ENCODE results near the gene PSMD9. TPM values are rescaled to one million over a fixed set of nuclear protein-coding genes. Genes with fewer than 3 reads are reported as not detected.
A peak's percentile ranks its signal among the peaks of the same experiment; 100 is the strongest.
"Not testable (repeated sequence)": the region's sequence is repeated elsewhere in the genome, so short reads cannot be mapped to it uniquely, and the experiment has no call there.

The PSMD9 gene
- total RNA-seq, 2 experiments from 2014 or later, result 50.8 to 57.9 TPM

- POLR2A ChIA-PET, result interaction anchor here (0.6 to 2.5 kb wide), 5 partner anchors 77 to 364 kb away, joined by 7 to 16 read pairs (median 12); partner anchors contain the start of gene RHOF
- H3K36me3 Mint-ChIP-seq, result peaks cover 3% of the 10 kb centered on the region
- H3K9me3 Mint-ChIP-seq, result no peaks in the 10 kb centered on the region
- peaks cover 5% of the 10 kb centered on the region for H3K27me3 Mint-ChIP-seq
- H3K27ac Mint-ChIP-seq, result peak overlapping the region; percentile 100
- DNase-seq (no peak), ATAC-seq (ENCODE audit: low read depth) (no peak)
- peak overlapping the region; percentile 100 for H3K4me3 Mint-ChIP-seq
- peaks cover 36% of the 10 kb centered on the region for H3K4me1 Mint-ChIP-seq
These were observed 659 bp downstream of the PSMD9 start for GRCh38 chr12:121889274-121889624.

- peak overlapping the region; percentile 100 for H3K4me3 Mint-ChIP-seq
- POLR2A ChIA-PET, result interaction anchor here (0.6 to 2.5 kb wide), 4 partner anchors 77 to 364 kb away, joined by 7 to 16 read pairs (median 10); partner anchors contain the start of gene RHOF
- H3K4me1 Mint-ChIP-seq, result peaks cover 39% of the 10 kb centered on the region
- not testable (repeated sequence) for H3K9me3 Mint-ChIP-seq; ATAC-seq (ENCODE audit: low read depth); DNase-seq; H3K36me3 Mint-ChIP-seq; H3K27me3 Mint-ChIP-seq
- peak overlapping the region; percentile 100 for H3K27ac Mint-ChIP-seq
These were observed 1.1 kb downstream of the PSMD9 start for GRCh38 chr12:121889661-121890060.

- H3K27ac Mint-ChIP-seq, result peak overlapping the region; percentile 21
- H3K36me3 Mint-ChIP-seq, result peaks cover 9% of the 10 kb centered on the region
- H3K4me3 Mint-ChIP-seq, result no peak overlapping the region
- DNase-seq, result no peak
- no peak for ATAC-seq (ENCODE audit: low read depth)
- H3K27me3 Mint-ChIP-seq, result no peaks in the 10 kb centered on the region
- no peaks in the 10 kb centered on the region for H3K9me3 Mint-ChIP-seq
- POLR2A ChIA-PET, result interaction anchor here (0.6 to 1.4 kb wide), 4 partner anchors 30 to 99 kb away, joined by 3 to 8 read pairs (median 6); no protein-coding TSS in a partner anchor
- H3K4me1 Mint-ChIP-seq, result peaks cover 39% of the 10 kb centered on the region
These were observed 4.3 kb downstream of the PSMD9 start for GRCh38 chr12:121892673-121893561.

GRCh38 chr12:121893961-121894460 lies 5.4 kb downstream of the PSMD9 start:
- no peak for DNase-seq
- H3K4me3 Mint-ChIP-seq, result peak overlapping the region; percentile 52

GRCh38 chr12:121894633-121895032 lies 6.0 kb downstream of the PSMD9 start:
- POLR2A ChIA-PET, result interaction anchor here (1.4 kb wide), 1 partner anchor 100 kb away, joined by 8 read pairs; no protein-coding TSS in a partner anchor
- DNase-seq, result no peak
- H3K27ac Mint-ChIP-seq, result peak overlapping the region; percentile 74
- no peak overlapping the region for H3K4me3 Mint-ChIP-seq
- H3K27me3 Mint-ChIP-seq, result no peaks in the 10 kb centered on the region
- peaks cover 29% of the 10 kb centered on the region for H3K4me1 Mint-ChIP-seq
- H3K36me3 Mint-ChIP-seq, result peaks cover 8% of the 10 kb centered on the region
- no peaks in the 10 kb centered on the region for H3K9me3 Mint-ChIP-seq
- ATAC-seq (ENCODE audit: low read depth), result peak; percentile 38

More at GRCh38 chr12:121893961-121894460, 5.4 kb downstream of the PSMD9 start:
- Mint-ChIP-seq H3K4me1 (peaks cover 33% of the 10 kb centered on the region), H3K27me3 (no peaks in the 10 kb centered on the region), H3K36me3 (peaks cover 8% of the 10 kb centered on the region), H3K9me3 (no peaks in the 10 kb centered on the region), H3K27ac (peak overlapping the region; percentile 75)
- POLR2A ChIA-PET, result interaction anchor here (0.6 to 1.4 kb wide), 4 partner anchors 31 to 100 kb away, joined by 3 to 8 read pairs (median 6); no protein-coding TSS in a partner anchor
- peak; percentile 19 for ATAC-seq (ENCODE audit: low read depth)

- DNase-seq, result no peak
- Mint-ChIP-seq H3K27ac (no peak overlapping the region), H3K27me3 (no peaks in the 10 kb centered on the region), H3K9me3 (no peaks in the 10 kb centered on the region), H3K4me1 (peaks cover 14% of the 10 kb centered on the region), H3K36me3 (peaks cover 16% of the 10 kb centered on the region), H3K4me3 (no peak overlapping the region)
- POLR2A ChIA-PET, result no interaction called here
- no peak for ATAC-seq (ENCODE audit: low read depth)
These were observed 9.7 kb downstream of the PSMD9 start for GRCh38 chr12:121898287-121898686.

GRCh38 chr12:121899590-121899989 lies 11.0 kb downstream of the PSMD9 start:
- no peak overlapping the region for H3K4me3 Mint-ChIP-seq
- H3K27ac Mint-ChIP-seq, result no peak overlapping the region
- no peaks in the 10 kb centered on the region for H3K27me3 Mint-ChIP-seq
- peaks cover 20% of the 10 kb centered on the region for H3K36me3 Mint-ChIP-seq
- no peaks in the 10 kb centered on the region for H3K9me3 Mint-ChIP-seq
- no peak for ATAC-seq (ENCODE audit: low read depth)
- POLR2A ChIA-PET, result interaction anchor here (1.5 kb wide), 1 partner anchor 11 kb away, joined by 3 read pairs; no protein-coding TSS in a partner anchor
- peaks cover 2% of the 10 kb centered on the region for H3K4me1 Mint-ChIP-seq
- DNase-seq, result no peak

GRCh38 chr12:121903202-121903601 lies 14.6 kb downstream of the PSMD9 start:
- Mint-ChIP-seq H3K27ac (no peak overlapping the region), H3K36me3 (peaks cover 23% of the 10 kb centered on the region), H3K27me3 (no peaks in the 10 kb centered on the region), H3K4me1 (no peaks in the 10 kb centered on the region), H3K9me3 (no peaks in the 10 kb centered on the region), H3K4me3 (no peak overlapping the region)
- DNase-seq, result no peak
- no peak for ATAC-seq (ENCODE audit: low read depth)
- POLR2A ChIA-PET, result no interaction called here

- Mint-ChIP-seq H3K36me3 (peaks cover 37% of the 10 kb centered on the region), H3K27ac (no peak overlapping the region)
- ATAC-seq (ENCODE audit: low read depth), result no peak
These were observed 17.2 kb downstream of the PSMD9 start for GRCh38 chr12:121905746-121906145.

GRCh38 chr12:121908702-121909101 lies 20.1 kb downstream of the PSMD9 start:
- peaks cover 30% of the 10 kb centered on the region for H3K36me3 Mint-ChIP-seq
- peak overlapping the region; percentile 19 for H3K27ac Mint-ChIP-seq
- DNase-seq (no peak), ATAC-seq (ENCODE audit: low read depth) (no peak)
- H3K9me3 Mint-ChIP-seq, result no peaks in the 10 kb centered on the region
- H3K4me1 Mint-ChIP-seq, result peaks cover 11% of the 10 kb centered on the region
- no peaks in the 10 kb centered on the region for H3K27me3 Mint-ChIP-seq
- POLR2A ChIA-PET, result interaction anchor here (1.2 kb wide), 1 partner anchor 21 kb away, joined by 3 read pairs; the partner anchor contains the start of gene PSMD9
- H3K4me3 Mint-ChIP-seq, result no peak overlapping the region

More at GRCh38 chr12:121905746-121906145, 17.2 kb downstream of the PSMD9 start:
- Mint-ChIP-seq H3K9me3 (no peaks in the 10 kb centered on the region), H3K27me3 (no peaks in the 10 kb centered on the region), H3K4me1 (peaks cover 7% of the 10 kb centered on the region), H3K4me3 (no peak overlapping the region)
- POLR2A ChIA-PET, result no interaction called here
- no peak for DNase-seq

GRCh38 chr12:121911824-121912585 lies 23.4 kb downstream of the PSMD9 start:
- Mint-ChIP-seq H3K4me1 (peaks cover 12% of the 10 kb centered on the region), H3K36me3 (peaks cover 22% of the 10 kb centered on the region), H3K4me3 (peak overlapping the region; percentile 7), H3K27ac (peak overlapping the region; percentile 59), H3K27me3 (no peaks in the 10 kb centered on the region), H3K9me3 (no peaks in the 10 kb centered on the region)
- ATAC-seq (ENCODE audit: low read depth) (peak; percentile 19), DNase-seq (no peak)
- POLR2A ChIA-PET, result no interaction called here

GRCh38 chr12:121915841-121916321 lies 27.3 kb downstream of the PSMD9 start:
- no peak overlapping the region for H3K27ac Mint-ChIP-seq
- no peak for DNase-seq
- peaks cover 6% of the 10 kb centered on the region for H3K36me3 Mint-ChIP-seq
- POLR2A ChIA-PET, result interaction anchor here (0.6 kb wide), 1 partner anchor 484 kb away, joined by 4 read pairs; no protein-coding TSS in a partner anchor
- no peak for ATAC-seq (ENCODE audit: low read depth)
- H3K4me3 Mint-ChIP-seq, result no peak overlapping the region
- peaks cover 12% of the 10 kb centered on the region for H3K4me1 Mint-ChIP-seq
- no peaks in the 10 kb centered on the region for H3K27me3 Mint-ChIP-seq
- no peaks in the 10 kb centered on the region for H3K9me3 Mint-ChIP-seq

GRCh38 chr12:121916719-121917118 lies 28.1 kb downstream of the PSMD9 start:
- H3K27me3 Mint-ChIP-seq, result no peaks in the 10 kb centered on the region
- no peaks in the 10 kb centered on the region for H3K9me3 Mint-ChIP-seq
- H3K36me3 Mint-ChIP-seq, result peaks cover 5% of the 10 kb centered on the region
- H3K4me1 Mint-ChIP-seq, result peaks cover 12% of the 10 kb centered on the region
- peak overlapping the region; percentile 43 for H3K27ac Mint-ChIP-seq
- no peak for ATAC-seq (ENCODE audit: low read depth)
- H3K4me3 Mint-ChIP-seq, result no peak overlapping the region
- DNase-seq, result no peak
- POLR2A ChIA-PET, result interaction anchor here (0.6 kb wide), 1 partner anchor 109 kb away, joined by 4 read pairs; no protein-coding TSS in a partner anchor

Measured in activated naive CD8-positive, alpha-beta T cell treated with anti-CD3 and anti-CD28 coated beads, Interleukin-2, amount 10 ng/mL, durations not matched to agents 7 days and 5 days (primary cell).